Trophoblast cell (in vitro differentiated cells and primary cell): Measurements from ENCODE around the gene SLC35D2.
A peak's percentile ranks its signal among the peaks of the same experiment; 100 is the strongest.

Experiments used
- DNase-seq, 2 donors: peaks; one replicate each; pipeline ENCODE4 v3.0.0-alpha.2; 2016
- H2AFZ ChIP-seq: 2 replicates; pipeline ENCODE4 v1.6.1; 2013; ENCODE audit warnings: low read length, moderate library complexity, mild to moderate bottlenecking; ENCODE audit not compliant: insufficient read depth, poor library complexity
- H2AK5ac ChIP-seq: 2 replicates; pipeline ENCODE4 v1.6.1; 2013; ENCODE audit warnings: mild to moderate bottlenecking, low read length
- H2BK120ac ChIP-seq: 2 replicates; pipeline ENCODE4 v1.6.1; 2013; ENCODE audit warnings: low read length, mild to moderate bottlenecking, moderate library complexity; ENCODE audit not compliant: insufficient read depth, poor library complexity
- H2BK12ac ChIP-seq: 2 replicates; pipeline ENCODE4 v1.6.1; 2013; ENCODE audit warnings: mild to moderate bottlenecking, low read length, moderate library complexity
- H2BK5ac ChIP-seq: 2 replicates; pipeline ENCODE4 v1.6.1; 2013; ENCODE audit warnings: low read length, low read depth, moderate library complexity, mild to moderate bottlenecking; ENCODE audit not compliant: poor library complexity
- H3K14ac ChIP-seq: 2 replicates; pipeline ENCODE4 v1.6.1; 2013; ENCODE audit warnings: mild to moderate bottlenecking, low read length
- H3K18ac ChIP-seq: 2 replicates; pipeline ENCODE4 v1.6.1; 2013; ENCODE audit warnings: mild to moderate bottlenecking, low read length
- H3K23ac ChIP-seq: 2 replicates; pipeline ENCODE4 v1.6.1; 2013; ENCODE audit warnings: low read length
- H3K27ac ChIP-seq: 2 replicates; pipeline ENCODE4 v1.5.1; 2013; ENCODE audit warnings: low read depth, mild to moderate bottlenecking, inconsistent platforms, low read length, moderate library complexity
- H3K27me3 ChIP-seq: 2 replicates; pipeline ENCODE4 v1.6.1; 2013; ENCODE audit warnings: inconsistent platforms, mild to moderate bottlenecking, low read length, moderate library complexity; ENCODE audit not compliant: insufficient read depth
- H3K36me3 ChIP-seq, 2 experiments: 1 replicate in 1 of 2; 2 replicates in 1 of 2; pipeline ENCODE4 v1.6.1; 2013; ENCODE audit warnings: low read length in 2 of 2, mild to moderate bottlenecking in 2 of 2, moderate library complexity in 1 of 2; ENCODE audit not compliant: insufficient read depth in 2 of 2, control insufficient read depth in 1 of 2
- H3K4ac ChIP-seq: 2 replicates; pipeline ENCODE4 v1.6.1; 2013; ENCODE audit warnings: low read depth, mild to moderate bottlenecking, low read length, moderate library complexity
- H3K4me1 ChIP-seq, 2 experiments: 1 replicate in 1 of 2; 2 replicates in 1 of 2; pipeline ENCODE4 v1.6.1; 2013; ENCODE audit warnings: low read length in 2 of 2, mild to moderate bottlenecking in 2 of 2, moderate library complexity in 1 of 2; ENCODE audit not compliant: insufficient read depth in 2 of 2, control insufficient read depth in 1 of 2
- H3K4me2 ChIP-seq: 2 replicates; pipeline ENCODE4 v1.6.1; 2013; ENCODE audit warnings: inconsistent platforms, mild to moderate bottlenecking, low read length, moderate library complexity
- H3K4me3 ChIP-seq: 2 replicates; pipeline ENCODE4 v1.5.1; 2013; ENCODE audit warnings: mild to moderate bottlenecking, low read depth, low read length, inconsistent platforms
- H3K79me1 ChIP-seq: one replicate; pipeline ENCODE4 v1.6.1; 2013; ENCODE audit warnings: low read length
- H3K79me2 ChIP-seq: 2 replicates; pipeline ENCODE4 v1.6.1; 2013; ENCODE audit warnings: low read length, mild to moderate bottlenecking; ENCODE audit not compliant: control insufficient read depth, insufficient read depth, poor library complexity
- H3K9ac ChIP-seq: 2 replicates; pipeline ENCODE4 v1.6.1; 2013; ENCODE audit warnings: mild to moderate bottlenecking, low read length
- H3K9me3 ChIP-seq: 2 replicates; pipeline ENCODE4 v1.6.1; 2013; ENCODE audit warnings: low read depth, mild to moderate bottlenecking, control low read depth, inconsistent platforms, low read length; ENCODE audit not compliant: insufficient read depth
- H4K12ac ChIP-seq: 2 replicates; pipeline ENCODE4 v1.6.1; 2013; ENCODE audit warnings: low read depth, mild to moderate bottlenecking, low read length, moderate library complexity
- H4K8ac ChIP-seq: 2 replicates; pipeline ENCODE4 v1.6.1; 2013; ENCODE audit warnings: low read depth, mild to moderate bottlenecking, low read length, moderate library complexity
- H4K91ac ChIP-seq: one replicate; pipeline ENCODE4 v1.6.1; 2013; ENCODE audit warnings: low read depth, mild to moderate bottlenecking, low read length, moderate library complexity
- WGBS: extraction: QIAGEN DNeasy Blood & Tissue Kit; methylation state at CpG from one replicate; pipeline ENCODE4 v1.1.7; 2013; ENCODE audit warnings: missing lambda C conversion rate; ENCODE audit not compliant: insufficient read length, insufficient coverage; ENCODE audit errors: extremely low coverage; 5-methylcytosine and 5-hydroxymethylcytosine counted together

Gene SLC35D2

DNA sequence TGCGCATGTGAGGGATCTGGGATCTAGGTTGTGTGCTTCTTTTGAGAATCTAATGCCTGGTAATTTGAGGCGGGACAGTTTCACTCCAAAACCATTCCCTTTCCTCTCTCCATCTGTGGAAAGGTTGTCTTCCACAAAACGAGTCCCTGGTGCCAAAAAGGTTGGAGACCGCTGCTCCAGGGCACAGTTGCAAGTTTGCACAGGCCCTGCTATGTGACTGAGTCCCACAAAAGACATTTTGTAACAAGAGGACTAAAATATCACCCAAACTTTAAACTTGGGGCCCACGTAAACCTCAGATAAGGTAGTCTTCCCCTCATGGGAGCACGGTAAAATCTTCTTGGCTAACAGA, 40.5 kb upstream of the SLC35D2 start:
- H3K4me2 ChIP-seq: no peak overlapping the region
- H3K27ac ChIP-seq: no peak overlapping the region
- H3K79me1 ChIP-seq: peaks cover 7% of the 10 kb centered on the region
- no peak overlapping the region for H2BK120ac ChIP-seq
- no peak for DNase-seq
- H2AFZ ChIP-seq: peak overlapping the region; percentile 69
- H3K18ac ChIP-seq: no peak overlapping the region
- no peak overlapping the region for H4K12ac ChIP-seq
- no peaks in the 10 kb centered on the region for H3K36me3 ChIP-seq
- no peak overlapping the region for H3K4me3 ChIP-seq
- H3K9ac ChIP-seq: no peak overlapping the region
- H3K4ac ChIP-seq: no peak overlapping the region
- H4K91ac ChIP-seq: peak overlapping the region; percentile 7
- H3K9me3 ChIP-seq: no peaks in the 10 kb centered on the region
- H3K14ac ChIP-seq: no peak overlapping the region
- no peak overlapping the region for H4K8ac ChIP-seq
- H2AK5ac ChIP-seq: no peak overlapping the region
- H3K4me1 ChIP-seq: peaks cover 3 to 11% of the 10 kb centered on the region in 2 experiments
- no CpG with 5 or more reads among the region's 6 CpGs for WGBS
- no peak overlapping the region for H2BK5ac ChIP-seq
- peak overlapping the region; percentile 26 for H2BK12ac ChIP-seq
- H3K27me3 ChIP-seq: no peaks in the 10 kb centered on the region
- H3K79me2 ChIP-seq: peaks cover 1% of the 10 kb centered on the region
- no peak overlapping the region for H3K23ac ChIP-seq

DNA sequence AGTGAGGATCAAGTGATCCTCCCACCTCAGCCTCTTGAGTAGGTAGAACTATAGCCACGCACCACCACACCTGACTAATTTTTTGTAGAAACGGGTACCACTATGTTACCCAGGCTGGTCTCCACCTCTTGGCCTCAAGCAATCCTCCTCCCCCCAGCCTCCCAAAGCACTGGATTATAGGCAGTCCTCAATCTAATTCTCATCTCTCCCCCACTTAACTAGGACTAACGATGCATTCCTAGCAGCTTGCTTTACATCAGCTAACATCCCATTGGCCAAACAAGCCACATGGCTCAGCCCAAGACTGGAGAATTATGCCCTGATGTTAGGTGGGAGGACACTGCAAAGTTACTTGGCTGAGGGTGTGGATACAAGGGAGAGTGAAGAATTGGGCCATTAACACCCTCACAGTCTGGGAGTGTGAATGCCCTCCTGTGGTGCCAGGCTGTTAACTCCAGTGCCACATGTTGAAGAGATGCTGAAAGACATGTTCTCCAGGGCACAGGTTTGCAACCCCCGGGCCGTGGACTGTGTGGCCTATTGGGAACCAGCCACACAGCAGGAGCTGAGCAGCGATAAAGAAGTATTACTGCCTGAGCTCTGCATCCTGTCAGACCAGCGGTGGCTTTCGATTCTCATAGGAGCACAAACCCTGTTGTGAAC, 39.9 kb upstream of the SLC35D2 start:
- no peak overlapping the region for H4K12ac ChIP-seq
- H3K4ac ChIP-seq: no peak overlapping the region
- no peak overlapping the region for H2BK120ac ChIP-seq
- H2BK5ac ChIP-seq: no peak overlapping the region
- H3K9me3 ChIP-seq: no peaks in the 10 kb centered on the region
- DNase-seq: peak in 1 of 2 donors; percentile 20
- peak overlapping the region; percentile 26 for H2BK12ac ChIP-seq
- peaks cover 3 to 11% of the 10 kb centered on the region in 2 experiments for H3K4me1 ChIP-seq
- H3K9ac ChIP-seq: no peak overlapping the region
- H3K18ac ChIP-seq: no peak overlapping the region
- peak overlapping the region; percentile 69 for H2AFZ ChIP-seq
- H3K36me3 ChIP-seq: no peaks in the 10 kb centered on the region
- H2AK5ac ChIP-seq: peak overlapping the region; percentile 21
- H4K91ac ChIP-seq: peak overlapping the region; percentile 7
- H3K27me3 ChIP-seq: no peaks in the 10 kb centered on the region
- H3K79me1 ChIP-seq: peaks cover 10% of the 10 kb centered on the region
- peaks cover 4% of the 10 kb centered on the region for H3K79me2 ChIP-seq
- no peak overlapping the region for H3K4me2 ChIP-seq
- H3K4me3 ChIP-seq: no peak overlapping the region
- no peak overlapping the region for H3K23ac ChIP-seq
- no peak overlapping the region for H3K14ac ChIP-seq
- H4K8ac ChIP-seq: no peak overlapping the region
- no peak overlapping the region for H3K27ac ChIP-seq
- WGBS: no CpG with 5 or more reads among the region's 8 CpGs

DNA sequence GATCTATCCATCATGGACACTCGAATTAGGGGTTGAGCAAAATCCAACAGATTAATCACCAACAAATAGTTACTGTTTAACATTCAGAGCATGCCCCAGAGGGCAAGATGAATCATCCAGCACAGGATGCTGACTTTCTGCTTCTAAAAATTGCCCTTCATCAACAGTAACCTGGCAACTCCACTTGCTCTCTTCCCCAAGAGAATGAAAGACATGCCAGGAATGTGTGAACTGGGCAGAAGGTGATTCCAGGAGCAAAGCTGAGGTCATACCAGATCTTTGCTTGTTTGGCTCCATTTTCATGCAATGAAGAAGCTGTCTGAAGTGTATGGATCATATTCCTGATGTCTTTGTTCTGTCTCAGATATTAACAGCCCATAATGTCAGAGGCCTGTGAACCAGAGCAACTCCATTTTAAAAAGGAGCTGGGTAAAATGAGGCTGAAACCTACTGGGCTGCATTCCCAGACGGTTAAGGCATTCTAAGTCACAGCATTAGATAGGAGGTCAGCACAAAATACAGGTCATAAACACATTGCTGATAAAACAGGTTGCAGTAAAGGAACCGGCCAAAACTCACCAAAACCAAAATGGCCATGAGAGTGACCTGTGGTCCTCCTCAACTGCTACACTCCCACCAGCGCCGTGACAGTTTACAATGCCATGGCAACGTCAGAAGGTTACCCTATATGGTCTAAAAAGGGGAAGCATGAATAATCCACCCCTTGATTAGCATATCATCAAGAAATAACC, 37.1 kb upstream of the SLC35D2 start:
- Histone ChIP-seq H3K14ac (no peak overlapping the region), H3K4me3 (no peak overlapping the region), H3K9ac (no peak overlapping the region), H3K27me3 (no peaks in the 10 kb centered on the region), H3K4me2 (peak overlapping the region; percentile 51), H3K79me2 (peaks cover 14% of the 10 kb centered on the region), H3K9me3 (peaks cover 3% of the 10 kb centered on the region), H2AFZ (no peak overlapping the region), H4K12ac (no peak overlapping the region), H2BK12ac (no peak overlapping the region), H3K27ac (peak overlapping the region; percentile 88), H3K4me1 (peaks cover 3 to 14% of the 10 kb centered on the region in 2 experiments), H3K23ac (no peak overlapping the region), H2BK120ac (peak overlapping the region; percentile 5), H3K18ac (no peak overlapping the region), H2BK5ac (peak overlapping the region; percentile 32), H4K8ac (no peak overlapping the region), H3K79me1 (peaks cover 15% of the 10 kb centered on the region), H3K4ac (no peak overlapping the region), H2AK5ac (no peak overlapping the region), H4K91ac (peak overlapping the region; percentile 33), H3K36me3 (no peaks in the 10 kb centered on the region)
- DNase-seq: peak; percentile 96 to 97
- WGBS: no CpG with 5 or more reads among the region's 6 CpGs

DNA sequence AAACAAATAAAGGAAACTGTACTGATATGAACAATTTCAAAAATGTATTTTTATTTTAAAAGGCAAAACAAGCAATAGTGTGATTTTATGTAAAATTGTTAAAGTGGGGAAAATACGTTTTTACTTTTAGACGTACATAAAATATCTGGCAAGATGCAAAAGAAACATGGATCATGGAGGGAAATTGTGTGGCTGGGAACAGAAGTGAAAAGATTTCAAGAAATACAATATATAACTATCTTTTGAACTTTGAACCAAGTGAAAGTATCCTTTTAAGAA, 36.1 kb upstream of the SLC35D2 start:
- Histone ChIP-seq H3K23ac (no peak overlapping the region), H3K36me3 (no peaks in the 10 kb centered on the region), H3K27me3 (no peaks in the 10 kb centered on the region), H3K14ac (no peak overlapping the region), H4K12ac (no peak overlapping the region), H2AFZ (no peak overlapping the region), H3K79me1 (peaks cover 15% of the 10 kb centered on the region), H3K27ac (no peak overlapping the region), H4K91ac (no peak overlapping the region), H3K9me3 (peaks cover 3% of the 10 kb centered on the region), H2BK120ac (no peak overlapping the region), H4K8ac (no peak overlapping the region), H3K4me3 (no peak overlapping the region), H2BK5ac (no peak overlapping the region), H3K4me2 (no peak overlapping the region), H3K4ac (no peak overlapping the region), H3K9ac (no peak overlapping the region), H3K79me2 (peaks cover 14% of the 10 kb centered on the region), H3K4me1 (peaks cover 3 to 14% of the 10 kb centered on the region in 2 experiments), H3K18ac (no peak overlapping the region), H2AK5ac (no peak overlapping the region), H2BK12ac (no peak overlapping the region)
- WGBS: 100% methylated on average over 2 of the region's 2 CpGs
- no peak for DNase-seq
